IMR-90 (cell line): ENCODE data around the gene CAMKMT. TPM values are rescaled to one million over a fixed set of nuclear protein-coding genes. Genes with fewer than 3 reads are reported as not detected.

Experiments used
- ATAC-seq: fragments of 200-7000 bp; cut with Tn5 transposase; 2 replicates; pipeline ENCODE4 v1.9.1; 2020; ENCODE audit warnings: low read depth, mild to moderate bottlenecking, moderate library complexity
- BruUV-seq: library from RNA; stranded (reverse); fragments of 400-500 nt; replicated peaks from 2 replicates; lab custom pipeline; 2021; lab: Mats Ljungman, UMichigan
- CTCF ChIA-PET: fragments of 300-600 bp; formaldehyde crosslinking; extraction: SDS; loops from one replicate; lab custom pipeline; 2021; ENCODE audit warnings: antibody characterized with exemption; lab: Yijun Ruan, JAX
- POLR2A ChIA-PET: fragments of 300-600 bp; sonication (Branson Sonifier 250); formaldehyde crosslinking; loops from one replicate; lab custom pipeline; 2022; ENCODE audit warnings: antibody characterized with exemption; ENCODE audit not compliant: unreplicated experiment; lab: Charles Lee
- DNase-seq: peaks from one replicate; pipeline ENCODE4 v3.0.0; 2013
- H2AFZ ChIP-seq: replicated peaks from 2 replicates; pipeline ENCODE3; 2013; ENCODE audit warnings: low read length, mild to moderate bottlenecking; ENCODE audit not compliant: poor library complexity
- H2AK5ac ChIP-seq: 2 replicates; pipeline ENCODE4 v1.6.1; 2013; ENCODE audit warnings: low read depth, low read length, inconsistent platforms
- H2AK9ac ChIP-seq: replicated peaks from 2 replicates; pipeline ENCODE3; 2013; ENCODE audit warnings: mild to moderate bottlenecking, low read depth, low read length, moderate library complexity; ENCODE audit not compliant: poor library complexity
- H2BK120ac ChIP-seq: 2 replicates; pipeline ENCODE4 v1.6.1; 2013; ENCODE audit warnings: low read depth, low read length, inconsistent platforms
- H2BK15ac ChIP-seq: 3 replicates; pipeline ENCODE4 v1.6.1; 2013; ENCODE audit warnings: low read depth, low read length, inconsistent platforms
- H2BK20ac ChIP-seq: 2 replicates; pipeline ENCODE4 v1.6.1; 2013; ENCODE audit warnings: low read depth, mild to moderate bottlenecking, inconsistent platforms, low read length, moderate library complexity
- H2BK5ac ChIP-seq: 2 replicates; pipeline ENCODE4 v1.6.1; 2013; ENCODE audit warnings: mild to moderate bottlenecking, low read depth, low read length, inconsistent platforms; ENCODE audit not compliant: poor library complexity, severe bottlenecking
- H3K14ac ChIP-seq: replicated peaks from 2 replicates; pipeline ENCODE4 v1.6.1; 2013; ENCODE audit warnings: low read depth, low read length, inconsistent platforms
- H3K18ac ChIP-seq: 2 replicates; pipeline ENCODE4 v1.6.1; 2013; ENCODE audit warnings: low read depth, low read length, control low read depth
- H3K23ac ChIP-seq: 2 replicates; pipeline ENCODE4 v1.6.1; 2013; ENCODE audit warnings: low read depth, low read length, inconsistent platforms
- H3K27ac ChIP-seq: 2 replicates; pipeline ENCODE4 v1.5.1; 2013; ENCODE audit warnings: mild to moderate bottlenecking, control low read depth, low read length; ENCODE audit not compliant: insufficient read depth
- H3K27me3 ChIP-seq: 2 replicates; pipeline ENCODE4 v1.6.1; 2013; ENCODE audit warnings: low read length; ENCODE audit not compliant: control insufficient read depth, insufficient read depth
- H3K36me3 ChIP-seq: 2 replicates; pipeline ENCODE4 v1.6.1; 2013; ENCODE audit warnings: low read length, mixed read lengths; ENCODE audit not compliant: control insufficient read depth, insufficient read depth
- H3K4ac ChIP-seq: 2 replicates; pipeline ENCODE4 v1.6.1; 2013; ENCODE audit warnings: low read depth, low read length, inconsistent platforms
- H3K4me1 ChIP-seq: 2 replicates; pipeline ENCODE4 v1.6.1; 2013; ENCODE audit warnings: low read length, mixed read lengths; ENCODE audit not compliant: control insufficient read depth, insufficient read depth
- H3K4me2 ChIP-seq: 2 replicates; pipeline ENCODE4 v1.6.1; 2013; ENCODE audit warnings: low read depth, mild to moderate bottlenecking, control low read depth, low read length, moderate library complexity
- H3K4me3 ChIP-seq: 2 replicates; pipeline ENCODE4 v1.5.1; 2013; ENCODE audit warnings: low read depth, mild to moderate bottlenecking, control low read depth, low read length, moderate library complexity; ENCODE audit not compliant: insufficient read depth
- H3K56ac ChIP-seq: 2 replicates; pipeline ENCODE4 v1.6.1; 2013; ENCODE audit warnings: low read length, inconsistent platforms; ENCODE audit not compliant: insufficient read depth; ENCODE audit errors: extremely low read depth
- H3K79me1 ChIP-seq, 2 experiments: 2 replicates each; pipeline ENCODE4 v1.6.1; 2013; ENCODE audit warnings: low read length in 2 of 2, inconsistent platforms in 1 of 2, low read depth in 1 of 2
- H3K9ac ChIP-seq: 2 replicates; pipeline ENCODE4 v1.6.1; 2013; ENCODE audit warnings: low read depth, low read length, control low read depth
- H3K9me1 ChIP-seq: 2 replicates; pipeline ENCODE4 v1.6.1; 2013; ENCODE audit warnings: low read length, inconsistent platforms; ENCODE audit not compliant: insufficient read depth
- H3K9me3 ChIP-seq: 2 replicates; pipeline ENCODE4 v1.6.1; 2013; ENCODE audit warnings: low read length; ENCODE audit not compliant: control insufficient read depth, insufficient read depth
- H4K20me1 ChIP-seq: 2 replicates; pipeline ENCODE4 v1.6.1; 2013; ENCODE audit warnings: low read length, inconsistent platforms; ENCODE audit not compliant: insufficient read depth
- H4K5ac ChIP-seq: 2 replicates; pipeline ENCODE4 v1.6.1; 2013; ENCODE audit warnings: mild to moderate bottlenecking, low read depth, low read length, control low read depth
- H4K8ac ChIP-seq, 2 experiments: 2 replicates each; pipeline ENCODE4 v1.6.1; 2013; ENCODE audit warnings: low read depth in 2 of 2, low read length in 2 of 2, control low read depth in 1 of 2, inconsistent platforms in 1 of 2
- H4K91ac ChIP-seq: 2 replicates; pipeline ENCODE4 v1.6.1; 2013; ENCODE audit warnings: low read depth, low read length, inconsistent platforms; ENCODE audit not compliant: insufficient read depth
- BHLHE40 ChIP-seq: fragments of 150-350 bp; IDR thresholded peaks from 2 replicates; pipeline ENCODE4 v1.6.1; 2016; ENCODE audit warnings: mild to moderate bottlenecking, low read depth, low read length
- CEBPB ChIP-seq: IDR thresholded peaks from 2 replicates; pipeline ENCODE4 v1.6.1; 2012; ENCODE audit warnings: low read depth, low read length, improper control_type of control experiment
- FOS ChIP-seq: fragments of 150-350 bp; IDR thresholded peaks from 2 replicates; pipeline ENCODE4 v1.6.1; 2016; ENCODE audit warnings: low read depth, low read length
- MAZ ChIP-seq: IDR thresholded peaks from 2 replicates; pipeline ENCODE4 v1.6.1; 2012; ENCODE audit warnings: low read depth, mild to moderate bottlenecking, low read length, improper control_type of control experiment, moderate library complexity, borderline replicate concordance
- MXI1 ChIP-seq: IDR thresholded peaks from 2 replicates; pipeline ENCODE4 v1.6.1; 2012; ENCODE audit warnings: low read depth, mild to moderate bottlenecking, low read length, moderate library complexity, borderline replicate concordance
- NFE2L2 ChIP-seq: fragments of 150-350 bp; IDR thresholded peaks from 2 replicates; pipeline ENCODE4 v1.6.1; 2016; ENCODE audit warnings: low read depth, mild to moderate bottlenecking, low read length
- POLR2A ChIP-seq: IDR thresholded peaks from 2 replicates; pipeline ENCODE4 v1.6.1; 2012; ENCODE audit warnings: mild to moderate bottlenecking, low read depth, low read length
- RAD21 ChIP-seq: IDR thresholded peaks from 2 replicates; pipeline ENCODE4 v1.6.1; 2012; ENCODE audit warnings: low read length, improper control_type of control experiment
- RCOR1 ChIP-seq: IDR thresholded peaks from 2 replicates; pipeline ENCODE4 v1.6.1; 2012; ENCODE audit warnings: mild to moderate bottlenecking, low read length, improper control_type of control experiment; ENCODE audit not compliant: insufficient replicate concordance
- RFX5 ChIP-seq: IDR thresholded peaks from 2 replicates; pipeline ENCODE4 v1.8.0; 2012; ENCODE audit warnings: low read depth, mild to moderate bottlenecking, low read length, moderate library complexity
- SMC3 ChIP-seq: fragments of 150-350 bp; IDR thresholded peaks from 2 replicates; pipeline ENCODE4 v1.6.1; 2016; ENCODE audit warnings: low read depth, mild to moderate bottlenecking, antibody characterized with exemption, low read length, moderate library complexity
- WGBS, 2 experiments: methylation state at CpG; one replicate each; pipeline versions ENCODE4 v1.1.5 to v1.1.7; 2013; ENCODE audit warnings: missing lambda C conversion rate in 2 of 2; ENCODE audit not compliant: insufficient read length in 1 of 2; ENCODE audit errors: extremely low coverage in 2 of 2; 5-methylcytosine and 5-hydroxymethylcytosine counted together
- dilution Hi-C: fragments of 300-500 bp; cut with HindIII; formaldehyde crosslinking; loops from one replicate; pipeline ENCODE4 v1.14.3; 2018; ENCODE audit warnings: low sequenced_read_pairs; ENCODE audit not compliant: unreplicated experiment
- in situ Hi-C: fragments of 300-500 bp; cut with MboI; formaldehyde crosslinking; loops from 3 replicates; pipeline ENCODE4 v1.14.3; 2019; ENCODE audit warnings: low sequenced_read_pairs, inconsistent platforms, mixed read lengths
- intact Hi-C: fragments of 100-400 bp; cut with micrococcal nuclease; formaldehyde crosslinking; loops from 2 replicates; pipeline ENCODE4 v1.10.0; 2022
- polyA plus RNA-seq, 3 experiments: library from polyadenylated mRNA; depleted of rRNA; stranded (reverse); fragments of >200 nt; gene quantifications; 2 replicates each; pipeline ENCODE4 v1.2.3, GENCODE V29; 2012; ENCODE audit warnings: low replicate concordance in 1 of 3
- total RNA-seq: library from RNA; depleted of rRNA; stranded (reverse); fragments of >200 nt; gene quantifications from 2 replicates; pipeline ENCODE4 v1.2.3, GENCODE V29; 2012
- TF ChIP-seq, protein P1 (sequence below): conservative IDR thresholded peaks from 2 replicates; pipeline ENCODE4 v1.5.1; 2012; ENCODE audit warnings: mild to moderate bottlenecking, low read depth, low read length, improper control_type of control experiment
- TF ChIP-seq, protein P2 (sequence below): fragments of 150-350 bp; IDR thresholded peaks from 2 replicates; pipeline ENCODE4 v1.6.1; 2017; ENCODE audit warnings: mild to moderate bottlenecking, antibody characterized with exemption, low read length, low read depth

CAMKMT gene
- total and polyA plus RNA-seq, 2 of the 4 experiments (the other 2 are of a cell fraction), result 4.4 to 6.8 TPM

DNA sequence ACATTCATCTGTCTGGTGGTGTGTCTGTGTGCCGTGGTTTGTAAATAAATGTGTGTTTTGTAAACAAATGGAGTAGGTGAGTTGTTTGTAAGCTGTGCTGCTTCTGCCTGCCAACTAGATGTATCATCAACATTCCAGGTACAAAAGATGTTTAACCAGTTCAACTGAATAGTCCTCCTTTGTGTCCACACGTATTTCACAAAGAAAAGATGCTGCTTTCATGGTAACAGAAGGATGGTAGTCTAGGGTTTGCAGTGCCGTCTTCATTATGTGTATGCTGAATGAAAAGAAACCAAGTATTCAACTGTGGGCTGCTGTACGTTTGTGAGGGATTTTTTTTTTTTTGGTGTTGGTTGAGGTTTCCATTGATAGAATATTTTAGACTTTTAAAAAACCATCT, 72.1 kb downstream of the CAMKMT start:
- no peak for ATAC-seq

More for the DNA sequence above, 72.1 kb downstream of the CAMKMT start:
- H3K4me2 ChIP-seq, result no peak overlapping the region
- H4K20me1 ChIP-seq, result no peaks in the 10 kb centered on the region
- H3K9me1 ChIP-seq, result no peaks in the 10 kb centered on the region
- H2BK15ac ChIP-seq, result no peak overlapping the region
- H3K4ac ChIP-seq, result no peak overlapping the region
- no peak overlapping the region for H3K4me3 ChIP-seq
- BruUV-seq, result no TSS peak
- H2AK5ac ChIP-seq, result no peak overlapping the region
- H3K9ac ChIP-seq, result no peak overlapping the region
- H2BK5ac ChIP-seq, result no peak overlapping the region
- H4K8ac ChIP-seq, result no peak overlapping the region
- WGBS, 2 experiments, result no CpG with 5 or more reads among the region's 4 CpGs
- H3K56ac ChIP-seq, result no peak overlapping the region
- no peak overlapping the region for H4K5ac ChIP-seq
- H3K27me3 ChIP-seq, result no peaks in the 10 kb centered on the region
- ChIA-PET CTCF (no interaction called here), POLR2A (no interaction called here)
- dilution Hi-C loops (no loop called here), intact Hi-C loops (no loop called here), in situ Hi-C loops (no loop called here)
- no peak overlapping the region for H3K18ac ChIP-seq
- no peak overlapping the region for H2BK20ac ChIP-seq
- H3K36me3 ChIP-seq, result no peaks in the 10 kb centered on the region
- no peak for TF ChIP-seq MAZ
- no peak for TF ChIP-seq FOS
- TF ChIP-seq POLR2A, result no peak
- TF ChIP-seq, protein P1, sequence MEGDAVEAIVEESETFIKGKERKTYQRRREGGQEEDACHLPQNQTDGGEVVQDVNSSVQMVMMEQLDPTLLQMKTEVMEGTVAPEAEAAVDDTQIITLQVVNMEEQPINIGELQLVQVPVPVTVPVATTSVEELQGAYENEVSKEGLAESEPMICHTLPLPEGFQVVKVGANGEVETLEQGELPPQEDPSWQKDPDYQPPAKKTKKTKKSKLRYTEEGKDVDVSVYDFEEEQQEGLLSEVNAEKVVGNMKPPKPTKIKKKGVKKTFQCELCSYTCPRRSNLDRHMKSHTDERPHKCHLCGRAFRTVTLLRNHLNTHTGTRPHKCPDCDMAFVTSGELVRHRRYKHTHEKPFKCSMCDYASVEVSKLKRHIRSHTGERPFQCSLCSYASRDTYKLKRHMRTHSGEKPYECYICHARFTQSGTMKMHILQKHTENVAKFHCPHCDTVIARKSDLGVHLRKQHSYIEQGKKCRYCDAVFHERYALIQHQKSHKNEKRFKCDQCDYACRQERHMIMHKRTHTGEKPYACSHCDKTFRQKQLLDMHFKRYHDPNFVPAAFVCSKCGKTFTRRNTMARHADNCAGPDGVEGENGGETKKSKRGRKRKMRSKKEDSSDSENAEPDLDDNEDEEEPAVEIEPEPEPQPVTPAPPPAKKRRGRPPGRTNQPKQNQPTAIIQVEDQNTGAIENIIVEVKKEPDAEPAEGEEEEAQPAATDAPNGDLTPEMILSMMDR, result no peak
- no peak for TF ChIP-seq RCOR1
- no peak for TF ChIP-seq SMC3
- TF ChIP-seq, protein P2, sequence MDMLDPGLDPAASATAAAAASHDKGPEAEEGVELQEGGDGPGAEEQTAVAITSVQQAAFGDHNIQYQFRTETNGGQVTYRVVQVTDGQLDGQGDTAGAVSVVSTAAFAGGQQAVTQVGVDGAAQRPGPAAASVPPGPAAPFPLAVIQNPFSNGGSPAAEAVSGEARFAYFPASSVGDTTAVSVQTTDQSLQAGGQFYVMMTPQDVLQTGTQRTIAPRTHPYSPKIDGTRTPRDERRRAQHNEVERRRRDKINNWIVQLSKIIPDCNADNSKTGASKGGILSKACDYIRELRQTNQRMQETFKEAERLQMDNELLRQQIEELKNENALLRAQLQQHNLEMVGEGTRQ, result no peak
- TF ChIP-seq CEBPB, result no peak
- TF ChIP-seq RAD21, result no peak
- TF ChIP-seq NFE2L2, result no peak
- TF ChIP-seq BHLHE40, result no peak
- no peak for TF ChIP-seq RFX5
- no peak for TF ChIP-seq MXI1
- H3K14ac ChIP-seq, result no peak overlapping the region
- no peaks in the 10 kb centered on the region for H3K4me1 ChIP-seq
- no peak overlapping the region for H2AK9ac ChIP-seq
- no peaks in the 10 kb centered on the region for H3K9me3 ChIP-seq
- no peaks in the 10 kb centered on the region; a peak in 1 of 4 replicates for H3K79me1 ChIP-seq
- no peak overlapping the region for H4K91ac ChIP-seq
- no peak overlapping the region for H2AFZ ChIP-seq
- H3K27ac ChIP-seq, result no peak overlapping the region
- no peak overlapping the region for H2BK120ac ChIP-seq
- DNase-seq, result no peak
- no peak overlapping the region for H3K23ac ChIP-seq
